ENCODE measurements around the gene COL16A1.

COL16A1 gene

DNA sequence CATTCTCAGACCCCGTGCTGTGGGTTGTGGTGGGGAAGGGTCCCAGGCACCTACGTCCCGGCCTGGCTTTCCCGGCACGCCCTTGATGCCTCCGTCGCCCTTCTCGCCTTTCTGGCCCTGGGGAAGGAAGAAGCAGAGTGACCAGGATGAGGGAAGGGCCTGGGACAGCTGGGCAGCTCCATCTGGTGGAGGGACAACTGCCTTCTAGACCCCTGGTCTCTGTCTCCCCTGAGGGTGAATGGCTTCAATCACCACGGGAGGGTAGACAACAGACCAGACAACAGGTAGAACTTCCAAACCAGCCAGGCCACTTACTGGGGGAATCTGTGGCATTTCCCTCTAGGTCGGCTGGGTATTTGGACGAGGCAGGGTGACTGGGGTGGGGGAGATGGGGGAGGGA lies 11.9 kb downstream of the COL16A1 start:
- Histone ChIP-seq H3K36me3 (ENCODE audit: control insufficient read depth in 1 of 2, insufficient read depth in 2 of 2, low read length in 2 of 2) (peaks cover 0 to 4% of the 10 kb centered on the region in 2 donors), H3K27me3 (ENCODE audit: low read depth, low read length) (no peaks in the 10 kb centered on the region), H3K4me1 (ENCODE audit: control insufficient read depth in 1 of 2, insufficient read depth in 2 of 2, low read length in 2 of 2) (peaks cover 0 to 11% of the 10 kb centered on the region in 2 donors), H3K9me3 (ENCODE audit: control insufficient read depth in 1 of 2, low read length in 2 of 2) (no peaks in the 10 kb centered on the region), H3K27ac (ENCODE audit: low read length) (no peak overlapping the region), H3K4me3 (ENCODE audit: low read depth in 1 of 2, low read length in 2 of 2) (no peak overlapping the region)

DNA sequence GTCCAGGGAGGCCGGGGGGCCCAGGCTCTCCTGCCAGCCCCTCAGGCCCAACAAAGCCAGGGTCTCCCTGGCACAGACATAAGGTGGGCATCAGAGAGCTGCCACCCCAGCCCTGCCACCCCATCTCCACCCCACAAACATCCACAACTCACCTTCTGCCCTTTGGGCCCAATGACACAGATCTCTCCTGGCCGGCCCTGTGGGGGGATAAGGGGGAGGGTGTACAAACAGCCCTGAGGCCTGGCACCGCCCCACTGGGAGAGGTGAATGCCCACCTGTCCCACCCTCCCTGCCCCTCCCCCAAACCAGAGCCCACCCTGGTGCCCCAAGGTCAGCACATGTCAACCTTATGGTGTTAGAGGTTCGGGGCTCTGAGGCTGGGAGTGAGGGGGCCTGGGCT lies 12.4 kb downstream of the COL16A1 start:
- H3K4me3 ChIP-seq (ENCODE audit: low read depth in 1 of 2, low read length in 2 of 2), result no peak overlapping the region
- H3K9me3 ChIP-seq (ENCODE audit: control insufficient read depth in 1 of 2, low read length in 2 of 2), result no peaks in the 10 kb centered on the region
- H3K27me3 ChIP-seq (ENCODE audit: low read depth, low read length), result no peaks in the 10 kb centered on the region
- H3K36me3 ChIP-seq (ENCODE audit: control insufficient read depth in 1 of 2, insufficient read depth in 2 of 2, low read length in 2 of 2), result peaks cover 0 to 4% of the 10 kb centered on the region in 2 donors
- H3K27ac ChIP-seq (ENCODE audit: low read length), result no peak overlapping the region
- peaks cover 0 to 11% of the 10 kb centered on the region in 2 donors for H3K4me1 ChIP-seq (ENCODE audit: control insufficient read depth in 1 of 2, insufficient read depth in 2 of 2, low read length in 2 of 2)

DNA sequence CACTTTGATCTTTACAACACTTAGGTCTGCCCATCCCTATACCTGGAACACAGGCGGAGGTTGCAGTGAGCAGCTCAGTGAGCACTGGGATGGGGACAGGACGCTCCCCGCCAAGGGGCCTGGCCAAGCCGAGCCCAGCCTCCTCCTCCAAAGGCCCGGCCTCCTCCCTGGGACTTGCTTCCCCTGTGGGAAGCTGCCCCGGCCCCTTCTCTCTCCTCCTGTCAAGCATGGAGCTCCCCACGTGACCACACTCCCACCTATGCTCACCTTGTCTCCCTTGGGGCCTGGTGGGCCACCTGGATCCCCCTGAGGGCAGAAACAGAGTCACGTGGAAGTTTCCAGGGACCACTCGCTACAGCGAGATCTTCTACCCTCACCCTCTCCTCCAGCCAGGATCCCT lies 12.9 kb downstream of the COL16A1 start:
- Histone ChIP-seq H3K27me3 (ENCODE audit: low read depth, low read length) (no peaks in the 10 kb centered on the region), H3K4me1 (ENCODE audit: control insufficient read depth in 1 of 2, insufficient read depth in 2 of 2, low read length in 2 of 2) (peaks cover 0 to 10% of the 10 kb centered on the region in 2 donors), H3K4me3 (ENCODE audit: low read depth in 1 of 2, low read length in 2 of 2) (no peak overlapping the region), H3K27ac (ENCODE audit: low read length) (no peak overlapping the region), H3K9me3 (ENCODE audit: control insufficient read depth in 1 of 2, low read length in 2 of 2) (no peaks in the 10 kb centered on the region), H3K36me3 (ENCODE audit: control insufficient read depth in 1 of 2, insufficient read depth in 2 of 2, low read length in 2 of 2) (peaks cover 0 to 7% of the 10 kb centered on the region in 2 donors)

DNA sequence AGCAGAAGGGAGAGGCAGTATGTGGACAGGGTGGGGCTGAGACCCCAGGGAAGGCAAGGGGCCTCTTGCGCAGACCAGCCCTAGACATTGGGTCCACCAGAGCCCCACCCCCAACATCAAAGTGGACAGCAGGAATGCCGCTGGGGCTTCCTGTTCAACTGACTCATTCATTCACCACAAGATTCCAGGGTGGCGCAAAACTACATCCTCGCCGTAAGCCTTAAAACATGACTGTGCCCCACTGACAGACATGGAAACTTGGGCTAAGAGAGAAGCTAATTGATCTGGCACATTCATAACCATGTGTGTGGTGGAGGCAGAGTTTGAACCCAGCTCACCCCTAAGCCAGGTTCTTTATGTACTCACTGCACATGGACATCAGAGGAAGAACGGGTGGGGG lies 14.0 kb downstream of the COL16A1 start:
- H3K36me3 ChIP-seq (ENCODE audit: control insufficient read depth in 1 of 2, insufficient read depth in 2 of 2, low read length in 2 of 2), result peaks cover 0 to 16% of the 10 kb centered on the region in 2 donors
- H3K4me1 ChIP-seq (ENCODE audit: control insufficient read depth in 1 of 2, insufficient read depth in 2 of 2, low read length in 2 of 2), result peaks cover 0 to 5% of the 10 kb centered on the region in 2 donors
- H3K27me3 ChIP-seq (ENCODE audit: low read depth, low read length), result no peaks in the 10 kb centered on the region
- H3K27ac ChIP-seq (ENCODE audit: low read length), result no peak overlapping the region
- H3K9me3 ChIP-seq (ENCODE audit: control insufficient read depth in 1 of 2, low read length in 2 of 2), result no peaks in the 10 kb centered on the region
- no peak overlapping the region for H3K4me3 ChIP-seq (ENCODE audit: low read depth in 1 of 2, low read length in 2 of 2)

DNA sequence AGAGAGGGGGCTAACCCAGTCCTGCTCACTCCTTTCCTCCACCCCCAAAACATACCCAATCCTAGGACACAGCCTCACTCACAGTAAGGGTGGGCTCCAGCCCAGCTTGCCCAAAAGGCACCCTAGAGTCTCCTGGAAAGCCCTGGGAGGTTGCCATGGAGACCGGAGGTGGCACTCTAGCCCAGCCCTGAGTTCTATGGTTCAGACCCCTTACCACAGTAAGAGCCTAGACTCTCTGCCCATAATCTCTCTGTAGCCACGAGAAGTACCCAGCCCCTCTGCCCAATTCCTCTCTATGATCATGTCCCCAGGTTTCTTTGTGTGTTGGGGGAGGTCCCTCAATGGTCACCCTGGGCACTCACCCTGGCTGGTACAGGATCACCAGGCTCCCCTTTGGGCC lies 14.4 kb downstream of the COL16A1 start:
- no peak overlapping the region for H3K27ac ChIP-seq (ENCODE audit: low read length)
- H3K9me3 ChIP-seq (ENCODE audit: control insufficient read depth in 1 of 2, low read length in 2 of 2), result no peaks in the 10 kb centered on the region
- H3K36me3 ChIP-seq (ENCODE audit: control insufficient read depth in 1 of 2, insufficient read depth in 2 of 2, low read length in 2 of 2), result peaks cover 0 to 16% of the 10 kb centered on the region in 2 donors
- no peaks in the 10 kb centered on the region for H3K27me3 ChIP-seq (ENCODE audit: low read depth, low read length)
- H3K4me1 ChIP-seq (ENCODE audit: control insufficient read depth in 1 of 2, insufficient read depth in 2 of 2, low read length in 2 of 2), result peaks cover 0 to 5% of the 10 kb centered on the region in 2 donors
- H3K4me3 ChIP-seq (ENCODE audit: low read depth in 1 of 2, low read length in 2 of 2), result no peak overlapping the region

DNA sequence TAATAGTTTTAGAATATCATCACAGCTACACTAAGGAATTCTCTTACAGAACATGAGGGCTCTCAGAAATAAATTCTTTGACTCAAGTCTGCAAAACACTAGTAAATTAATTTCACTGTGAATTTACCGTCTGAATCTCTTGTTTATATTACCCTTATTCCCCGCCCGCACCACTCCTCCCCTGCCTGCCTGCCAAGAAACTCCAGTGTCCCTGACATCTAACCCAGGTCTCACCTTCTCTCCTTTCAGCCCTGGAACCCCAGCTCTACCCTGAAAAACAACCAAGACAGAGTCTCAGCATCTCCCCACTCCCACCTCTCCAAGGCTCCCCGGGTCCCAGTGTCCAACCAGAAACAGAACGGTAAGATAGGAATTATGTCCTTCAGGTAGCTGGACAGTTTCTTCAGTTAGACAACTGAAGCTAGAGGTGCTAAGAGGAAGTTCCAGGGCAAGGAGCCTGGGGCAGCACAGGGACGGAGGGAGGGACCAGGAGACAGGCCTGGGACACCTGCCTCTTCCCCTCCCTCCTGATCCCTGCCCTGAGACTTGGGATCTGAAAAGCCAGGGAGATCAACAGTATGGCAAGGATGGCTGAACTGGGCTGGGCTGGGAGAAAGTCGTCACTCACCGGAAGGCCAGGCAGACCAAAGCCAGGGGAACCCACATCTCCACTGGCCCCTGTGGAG lies 15.4 kb downstream of the COL16A1 start:
- H3K36me3 ChIP-seq (ENCODE audit: control insufficient read depth in 1 of 2, insufficient read depth in 2 of 2, low read length in 2 of 2), result peaks cover 0 to 25% of the 10 kb centered on the region in 2 donors
- no peak overlapping the region for H3K27ac ChIP-seq (ENCODE audit: low read length)
- peaks cover 0 to 5% of the 10 kb centered on the region in 2 donors for H3K4me1 ChIP-seq (ENCODE audit: control insufficient read depth in 1 of 2, insufficient read depth in 2 of 2, low read length in 2 of 2)
- H3K9me3 ChIP-seq (ENCODE audit: control insufficient read depth in 1 of 2, low read length in 2 of 2), result no peaks in the 10 kb centered on the region
- H3K27me3 ChIP-seq (ENCODE audit: low read depth, low read length), result no peaks in the 10 kb centered on the region
- no peak overlapping the region for H3K4me3 ChIP-seq (ENCODE audit: low read depth in 1 of 2, low read length in 2 of 2)

DNA sequence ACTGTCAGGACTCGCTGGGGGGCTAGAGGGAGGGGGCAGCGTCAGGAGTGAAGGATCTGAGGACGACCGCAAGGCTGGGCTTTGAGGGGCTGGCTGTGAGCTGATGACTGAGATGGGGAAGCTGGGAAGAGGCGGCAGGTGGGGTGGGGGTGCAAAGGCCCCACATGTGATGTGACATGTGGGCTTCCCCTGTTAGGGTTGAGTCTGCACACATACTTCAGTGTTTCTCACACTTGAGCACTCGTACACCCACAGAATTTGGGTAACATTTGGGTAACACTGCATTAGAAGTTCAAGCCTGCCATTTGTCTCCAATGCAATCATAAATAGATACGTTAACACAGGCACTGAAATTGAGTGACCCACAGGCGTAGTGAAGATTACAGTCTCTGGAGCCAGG lies 16.2 kb downstream of the COL16A1 start:
- Histone ChIP-seq H3K36me3 (ENCODE audit: control insufficient read depth in 1 of 2, insufficient read depth in 2 of 2, low read length in 2 of 2) (peaks cover 0 to 33% of the 10 kb centered on the region in 2 donors), H3K9me3 (ENCODE audit: control insufficient read depth in 1 of 2, low read length in 2 of 2) (no peaks in the 10 kb centered on the region), H3K27me3 (ENCODE audit: low read depth, low read length) (no peaks in the 10 kb centered on the region), H3K4me3 (ENCODE audit: low read depth in 1 of 2, low read length in 2 of 2) (no peak overlapping the region), H3K4me1 (ENCODE audit: control insufficient read depth in 1 of 2, insufficient read depth in 2 of 2, low read length in 2 of 2) (peaks cover 0 to 5% of the 10 kb centered on the region in 2 donors), H3K27ac (ENCODE audit: low read length) (no peak overlapping the region)

DNA sequence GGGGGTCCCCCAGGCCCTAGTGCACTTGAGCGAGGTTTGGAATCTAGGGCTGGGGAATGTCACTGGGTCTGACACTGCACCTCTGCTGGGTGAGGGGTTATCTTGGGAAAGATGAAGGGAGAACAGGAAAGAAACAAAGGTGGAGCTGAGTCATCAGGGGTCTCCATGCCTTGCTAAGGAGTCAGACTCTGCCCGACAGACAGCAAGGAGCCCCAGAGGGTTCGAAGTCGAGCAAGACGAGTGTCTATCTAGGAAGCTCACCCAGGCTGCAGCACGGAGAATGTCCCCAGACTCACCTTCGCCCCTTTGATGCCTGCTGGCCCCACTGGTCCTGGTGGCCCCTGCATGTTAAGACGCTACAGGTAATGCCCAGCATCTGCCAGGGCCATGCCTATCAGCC lies 18.0 kb downstream of the COL16A1 start:
- Histone ChIP-seq H3K36me3 (ENCODE audit: control insufficient read depth in 1 of 2, insufficient read depth in 2 of 2, low read length in 2 of 2) (peaks cover 4 to 40% of the 10 kb centered on the region in 2 donors), H3K27ac (ENCODE audit: low read length) (no peak overlapping the region), H3K4me3 (ENCODE audit: low read depth in 1 of 2, low read length in 2 of 2) (no peak overlapping the region), H3K27me3 (ENCODE audit: low read depth, low read length) (no peaks in the 10 kb centered on the region), H3K9me3 (ENCODE audit: control insufficient read depth in 1 of 2, low read length in 2 of 2) (no peaks in the 10 kb centered on the region), H3K4me1 (ENCODE audit: control insufficient read depth in 1 of 2, insufficient read depth in 2 of 2, low read length in 2 of 2) (peaks cover 0 to 5% of the 10 kb centered on the region in 2 donors)

DNA sequence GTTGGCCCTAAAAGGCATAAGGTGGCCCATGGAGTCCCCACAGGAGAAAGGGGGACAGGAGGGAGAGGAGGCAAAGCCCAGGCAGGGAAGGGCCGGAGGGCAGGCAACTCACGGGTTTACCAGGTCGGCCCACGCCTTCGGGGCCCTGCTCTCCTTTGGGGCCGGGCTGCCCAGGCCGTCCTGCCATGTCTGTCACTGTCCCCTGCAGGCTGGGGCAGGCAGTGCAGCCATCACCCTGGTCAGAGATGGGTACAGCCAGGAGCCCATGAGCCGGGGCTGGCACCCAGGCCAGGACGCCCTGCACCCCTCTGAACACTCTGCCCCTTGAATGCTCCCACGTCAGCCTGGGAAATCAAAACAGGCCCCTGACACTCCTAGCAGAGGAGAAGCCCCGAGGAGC lies 19.8 kb downstream of the COL16A1 start:
- H3K27ac ChIP-seq (ENCODE audit: low read length), result no peak overlapping the region

DNA sequence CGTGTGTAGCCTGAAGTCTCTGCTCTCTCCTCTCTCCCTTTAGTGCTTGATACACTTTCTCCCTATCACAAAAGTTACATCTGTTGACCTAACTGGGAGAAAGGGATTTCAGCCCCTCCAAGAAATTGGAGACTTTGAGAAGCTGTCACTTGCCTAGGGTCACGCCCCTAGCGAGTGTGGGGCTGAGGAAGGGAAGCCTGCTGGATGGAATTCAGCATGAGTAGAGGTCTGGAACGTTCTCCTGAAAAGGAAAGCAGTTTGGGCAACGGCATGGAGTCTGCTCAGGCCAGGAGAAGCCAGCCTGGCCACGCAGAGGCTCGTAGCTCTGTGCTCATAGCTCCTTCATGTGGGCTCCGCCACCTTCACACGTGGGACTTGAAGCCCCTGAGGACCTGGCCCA lies 22.4 kb downstream of the COL16A1 start:
- H3K36me3 ChIP-seq (ENCODE audit: control insufficient read depth in 1 of 2, insufficient read depth in 2 of 2, low read length in 2 of 2), result peaks cover 12 to 56% of the 10 kb centered on the region in 2 donors
- H3K4me3 ChIP-seq (ENCODE audit: low read depth in 1 of 2, low read length in 2 of 2), result no peak overlapping the region
- no peaks in the 10 kb centered on the region for H3K4me1 ChIP-seq (ENCODE audit: control insufficient read depth in 1 of 2, insufficient read depth in 2 of 2, low read length in 2 of 2)
- H3K27ac ChIP-seq (ENCODE audit: low read length), result no peak overlapping the region
- no peaks in the 10 kb centered on the region for H3K9me3 ChIP-seq (ENCODE audit: control insufficient read depth in 1 of 2, low read length in 2 of 2)
- H3K27me3 ChIP-seq (ENCODE audit: low read depth, low read length), result no peaks in the 10 kb centered on the region

More for the DNA sequence above, 19.8 kb downstream of the COL16A1 start:
- no peaks in the 10 kb centered on the region for H3K9me3 ChIP-seq (ENCODE audit: control insufficient read depth in 1 of 2, low read length in 2 of 2)
- no peaks in the 10 kb centered on the region for H3K27me3 ChIP-seq (ENCODE audit: low read depth, low read length)
- H3K36me3 ChIP-seq (ENCODE audit: control insufficient read depth in 1 of 2, insufficient read depth in 2 of 2, low read length in 2 of 2), result peaks cover 12 to 53% of the 10 kb centered on the region in 2 donors
- H3K4me3 ChIP-seq (ENCODE audit: low read depth in 1 of 2, low read length in 2 of 2), result no peak overlapping the region
- peaks cover 0 to 5% of the 10 kb centered on the region in 2 donors for H3K4me1 ChIP-seq (ENCODE audit: control insufficient read depth in 1 of 2, insufficient read depth in 2 of 2, low read length in 2 of 2)

DNA sequence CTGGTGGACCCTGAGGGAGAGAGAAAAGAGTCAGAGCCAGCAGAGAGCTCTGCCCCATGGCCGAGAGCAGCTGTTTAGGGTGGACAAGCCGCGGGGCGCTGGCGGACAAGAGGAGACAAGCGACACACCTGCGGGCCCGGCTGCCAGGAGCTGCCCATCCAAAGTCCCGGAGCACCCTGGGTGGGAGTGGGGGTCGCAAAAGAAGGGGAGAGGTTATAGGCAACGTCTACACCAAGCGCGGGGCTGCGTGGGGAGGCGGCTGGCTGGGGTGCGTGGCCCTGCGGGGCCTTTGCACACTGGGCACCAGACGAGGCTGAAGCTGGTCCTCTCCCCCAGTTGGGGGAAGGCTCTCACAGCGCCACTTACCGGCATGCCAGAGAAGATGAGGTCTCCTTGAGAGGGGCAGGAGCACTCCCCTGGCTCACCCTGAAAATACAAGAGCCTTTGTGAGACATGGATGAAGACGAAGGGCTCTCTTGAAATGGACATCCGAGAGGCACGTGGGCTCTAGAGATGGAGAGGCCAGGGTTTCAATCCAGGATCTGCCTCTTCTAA lies 24.1 kb downstream of the COL16A1 start:
- Histone ChIP-seq H3K9me3 (ENCODE audit: control insufficient read depth in 1 of 2, low read length in 2 of 2) (no peaks in the 10 kb centered on the region), H3K36me3 (ENCODE audit: control insufficient read depth in 1 of 2, insufficient read depth in 2 of 2, low read length in 2 of 2) (peaks cover 12 to 44% of the 10 kb centered on the region in 2 donors), H3K4me1 (ENCODE audit: control insufficient read depth in 1 of 2, insufficient read depth in 2 of 2, low read length in 2 of 2) (peaks cover 0 to 7% of the 10 kb centered on the region in 2 donors), H3K27me3 (ENCODE audit: low read depth, low read length) (no peaks in the 10 kb centered on the region), H3K27ac (ENCODE audit: low read length) (no peak overlapping the region), H3K4me3 (ENCODE audit: low read depth in 1 of 2, low read length in 2 of 2) (no peak overlapping the region)

Measured in muscle layer of duodenum (tissue), 2 donors.